ENCODE measurements around the gene SPCS2.
"Not testable (repeated sequence)": the region's sequence is repeated elsewhere in the genome, so short reads cannot be mapped to it uniquely, and the experiment has no call there.

Gene SPCS2

GRCh38 chr11:74950374-74950969 lies 1.4 kb downstream of the SPCS2 start:
- DNase-seq, result no peak

GRCh38 chr11:74951226-74951625 lies 2.2 kb downstream of the SPCS2 start:
- no peak for DNase-seq

- DNase-seq, result no peak
Measured at GRCh38 chr11:74952752-74953151, 3.7 kb downstream of the SPCS2 start.

GRCh38 chr11:74953451-74953850 lies 4.4 kb downstream of the SPCS2 start:
- no peak for DNase-seq

GRCh38 chr11:74954199-74954598 lies 5.1 kb downstream of the SPCS2 start:
- no peak for DNase-seq

- no peak for DNase-seq
Measured at GRCh38 chr11:74956397-74957015, 7.4 kb downstream of the SPCS2 start.

- no peak for DNase-seq
Measured at GRCh38 chr11:74957937-74958629, 9.0 kb downstream of the SPCS2 start.

GRCh38 chr11:74960128-74960527 lies 11.1 kb downstream of the SPCS2 start:
- peak; percentile 33 for DNase-seq

- no peak for DNase-seq
Measured at GRCh38 chr11:74966651-74967050, 17.6 kb downstream of the SPCS2 start.

GRCh38 chr11:74970852-74971395 lies 21.9 kb downstream of the SPCS2 start:
- no peak for DNase-seq

- no peak for DNase-seq
Measured at GRCh38 chr11:74971424-74971823, 22.4 kb downstream of the SPCS2 start.

- DNase-seq, result no peak
Measured at GRCh38 chr11:74978041-74978440, 29.0 kb downstream of the SPCS2 start.

- DNase-seq, result no peak
Measured at GRCh38 chr11:74980634-74981033, 31.6 kb downstream of the SPCS2 start.

- DNase-seq, result no peak
Measured at GRCh38 chr11:74981888-74982287, 32.8 kb downstream of the SPCS2 start.

- DNase-seq, result no peak
Measured at GRCh38 chr11:74984070-74984469, 35.0 kb downstream of the SPCS2 start.

- no peak for DNase-seq
Measured at GRCh38 chr11:74984730-74985129, 35.7 kb downstream of the SPCS2 start.

- peak; percentile 93 for DNase-seq
Measured at GRCh38 chr11:74988541-74989259, 39.6 kb downstream of the SPCS2 start, which contains the start of gene NEU3. Gene NEU3, plus strand, starts transcription at chr11:74988933. Its CDS starts 128 bp downstream, at chr11:74989061.

GRCh38 chr11:74989260-74989638 lies 40.2 kb downstream of the SPCS2 start:
- DNase-seq, result peak; percentile 44

GRCh38 chr11:74990150-74990549 lies 41.1 kb downstream of the SPCS2 start:
- DNase-seq, result not testable (repeated sequence)

- no peak for DNase-seq
Measured at GRCh38 chr11:74990941-74991340, 41.9 kb downstream of the SPCS2 start.

GRCh38 chr11:74992852-74993251 lies 43.8 kb downstream of the SPCS2 start:
- DNase-seq, result no peak

- no peak for DNase-seq
Measured at GRCh38 chr11:75000975-75001354, 51.9 kb downstream of the SPCS2 start.

GRCh38 chr11:75001686-75002085 lies 52.6 kb downstream of the SPCS2 start:
- DNase-seq, result no peak
